SKM-1 treated with dmso at 0.1 percent for 144 hours (cell line): Measurements from ENCODE around the gene PEX14.

ENCODE experiments used
- DNase-seq: peaks from one replicate; lab custom pipeline; 2025; ENCODE audit not compliant: unreplicated experiment; lab: John Stamatoyannopoulos, UW

The PEX14 gene

GRCh38 chr1:10629816-10630571, 155.2 kb downstream of the PEX14 start:
- no peak for DNase-seq

GRCh38 chr1:10630661-10631120, 155.9 kb downstream of the PEX14 start:
- DNase-seq = no peak

DNA sequence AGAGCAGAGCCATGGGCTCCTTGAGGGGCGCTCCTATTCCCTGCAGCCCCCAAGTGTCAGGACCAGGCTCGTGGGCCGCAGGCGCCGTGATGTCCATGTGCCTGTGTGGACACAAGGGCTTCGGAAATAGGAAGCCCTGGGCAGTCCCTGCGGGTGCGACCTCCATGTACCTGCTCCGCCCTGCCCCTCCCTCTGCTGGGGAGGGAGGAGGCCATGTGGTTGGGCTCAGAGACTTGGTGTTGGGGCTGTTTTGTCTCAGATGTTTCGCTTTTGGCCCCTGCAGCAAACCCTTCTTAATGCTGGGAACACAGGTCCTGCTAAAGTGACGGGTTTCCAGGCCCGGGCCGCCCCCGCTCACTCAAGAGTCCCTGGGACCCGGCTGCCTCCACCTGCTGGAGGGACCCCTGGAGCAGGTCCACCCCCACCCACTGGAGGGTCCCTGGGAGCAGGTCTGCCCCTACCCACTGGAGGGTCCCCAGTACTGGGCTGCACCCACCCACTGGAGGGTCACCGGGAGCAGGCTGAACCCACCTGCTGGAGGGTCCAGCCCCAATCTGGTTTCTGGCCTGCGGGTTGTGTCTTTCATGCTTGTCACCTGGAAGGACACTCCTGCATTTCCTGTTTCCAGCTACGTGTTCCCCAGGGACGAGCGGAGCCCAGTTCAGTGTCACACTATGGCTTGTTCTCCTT, 156.5 kb downstream of the PEX14 start:
- DNase-seq = no peak

DNA sequence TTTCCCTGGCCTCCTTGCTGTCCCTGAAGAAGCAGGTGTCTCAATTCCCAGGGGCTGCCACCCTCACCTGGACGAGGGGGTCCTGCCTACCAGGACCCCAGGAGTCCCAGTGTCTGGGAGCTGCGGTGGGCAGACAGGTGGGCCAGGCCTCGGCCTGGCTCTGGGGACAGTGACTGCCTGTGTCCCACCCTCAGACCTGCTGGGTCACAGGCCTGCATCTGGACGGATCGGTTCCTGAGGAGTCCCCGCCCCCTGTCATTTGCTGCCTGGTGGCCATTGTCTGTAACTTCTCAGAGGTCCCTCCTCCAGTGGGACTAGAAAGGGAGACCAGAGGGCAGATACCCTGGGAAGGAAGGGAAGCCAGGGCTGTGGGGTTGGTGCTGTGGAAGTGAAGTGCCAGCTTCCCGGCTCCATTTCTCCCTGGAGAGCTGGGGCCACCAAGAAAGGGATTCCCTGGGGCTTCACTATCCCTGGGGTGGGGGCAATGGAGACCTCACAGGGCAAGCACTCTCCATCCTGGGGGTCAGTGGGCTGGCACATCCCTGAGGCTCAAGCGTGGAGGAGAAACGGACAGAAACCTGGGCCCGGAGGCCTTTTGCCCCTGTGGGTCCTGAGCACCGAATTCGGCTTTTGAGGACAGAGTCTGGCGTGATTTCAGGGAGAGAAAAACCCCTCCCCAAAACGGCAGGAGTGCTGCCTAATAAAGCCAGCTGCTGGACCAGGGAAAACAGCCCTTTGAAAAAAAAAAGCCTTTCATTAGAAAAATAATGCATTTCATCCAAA, 157.3 kb downstream of the PEX14 start:
- no peak for DNase-seq

- DNase-seq = no peak
These were observed 157.9 kb downstream of the PEX14 start for GRCh38 chr1:10632691-10633090.

DNA sequence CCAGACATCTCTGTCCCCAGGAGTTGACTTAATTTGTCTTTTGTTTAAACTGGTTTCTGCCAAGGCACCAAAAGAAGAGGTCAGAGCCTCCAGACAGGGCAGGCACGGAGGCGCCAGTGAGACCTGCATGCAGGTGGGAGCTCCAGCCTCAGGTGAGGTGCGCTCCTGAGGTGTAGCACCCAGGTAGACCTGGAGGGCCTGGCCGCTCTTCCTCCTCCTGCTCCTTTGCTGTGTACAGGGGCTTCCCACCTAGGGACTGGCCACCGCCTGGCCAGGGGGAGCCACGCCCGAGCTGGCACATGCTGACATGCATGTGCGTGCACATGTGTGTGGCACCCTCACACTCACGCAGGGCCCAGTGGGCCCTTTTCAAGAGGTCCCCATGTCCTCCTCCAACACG, 158.7 kb downstream of the PEX14 start:
- DNase-seq = no peak

- DNase-seq = no peak
These were observed 159.3 kb downstream of the PEX14 start for GRCh38 chr1:10634075-10634427.

GRCh38 chr1:10634428-10635084, 159.8 kb downstream of the PEX14 start:
- no peak for DNase-seq

DNA sequence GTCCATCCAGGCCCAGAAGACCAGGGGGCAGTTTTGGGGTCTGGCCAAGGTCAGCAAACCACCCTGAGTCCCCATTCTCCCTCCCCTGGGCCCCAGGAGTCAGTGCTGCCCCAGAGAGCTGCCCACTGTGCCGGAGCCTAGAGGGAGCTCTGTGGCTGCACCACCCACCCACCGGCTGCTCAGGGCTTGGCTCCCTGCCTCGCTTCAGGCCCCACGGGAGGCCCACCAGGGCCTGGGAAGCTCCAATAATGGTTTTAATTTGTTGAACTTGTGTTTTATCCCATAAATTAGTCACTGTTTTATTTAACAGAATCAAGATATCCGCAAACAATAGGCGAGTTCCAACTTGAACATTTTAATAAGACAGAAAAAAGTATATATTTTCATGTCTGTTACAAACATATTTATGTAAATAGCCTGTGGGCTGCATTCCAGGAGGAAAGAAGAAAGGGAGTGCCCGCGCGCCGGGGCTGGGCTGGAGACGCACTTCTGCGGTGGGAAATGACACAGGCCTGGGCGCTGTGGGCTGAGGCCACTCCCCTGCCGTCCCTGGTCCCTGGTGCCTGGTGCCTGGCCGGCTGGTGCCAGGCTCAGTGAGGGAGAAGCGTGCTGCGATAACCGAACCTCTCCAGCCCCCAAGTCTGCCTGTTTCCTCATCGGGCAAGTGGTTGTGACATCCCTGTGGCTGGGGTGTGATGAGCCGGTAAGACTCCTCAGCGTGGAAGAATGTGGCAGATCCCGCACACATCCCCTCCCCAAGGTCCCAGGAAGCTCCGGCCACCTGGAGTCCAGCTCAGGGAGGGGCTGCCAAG, 160.5 kb downstream of the PEX14 start:
- DNase-seq = peak; percentile 36

- no peak for DNase-seq
These were observed 161.2 kb downstream of the PEX14 start for GRCh38 chr1:10635992-10636391.

DNA sequence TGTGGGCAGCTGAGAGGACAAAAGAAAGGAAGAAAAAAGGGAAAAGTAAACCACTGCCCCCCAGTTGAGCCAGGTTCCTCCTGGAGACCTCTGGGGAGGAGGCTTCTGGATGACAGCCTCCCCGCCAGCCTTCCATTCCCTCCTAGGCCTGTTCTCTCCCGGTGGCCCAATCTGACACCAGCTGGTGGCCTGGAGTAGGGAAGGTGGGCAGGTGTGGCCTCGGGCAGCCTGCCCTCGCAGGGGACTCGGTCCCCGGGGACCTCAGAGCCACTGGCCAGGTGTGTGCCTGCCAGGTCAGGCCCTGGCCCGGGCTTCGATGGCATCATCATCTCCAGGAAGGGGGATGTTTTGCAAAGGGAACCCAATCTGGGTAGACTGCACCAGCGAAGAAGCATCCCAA, 162.7 kb downstream of the PEX14 start:
- DNase-seq = no peak

- no peak for DNase-seq
These were observed 163.2 kb downstream of the PEX14 start for GRCh38 chr1:10637834-10638558.

DNA sequence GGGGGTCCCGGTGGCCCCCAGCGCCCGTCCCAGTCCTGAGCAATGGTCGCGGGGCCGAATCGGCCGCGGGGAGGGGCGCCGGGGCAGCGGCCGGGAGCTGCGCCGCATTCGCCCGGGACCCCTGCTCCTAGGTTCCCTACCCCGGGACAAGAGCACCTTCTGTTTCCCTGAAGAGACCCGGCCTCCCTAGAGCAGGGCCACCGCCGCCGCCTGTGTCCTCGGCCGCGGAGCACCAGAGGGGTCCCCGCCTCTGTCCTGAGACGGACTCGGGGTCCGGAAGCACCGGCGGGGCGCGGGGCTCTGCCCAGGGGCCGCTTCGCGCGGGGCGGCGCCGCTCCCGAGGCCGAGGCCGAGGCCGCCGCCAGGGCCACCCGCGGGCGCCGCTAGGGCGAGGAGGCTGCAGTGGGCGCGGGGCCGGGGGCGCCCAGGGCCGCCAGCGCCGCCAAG, 163.8 kb downstream of the PEX14 start:
- DNase-seq = no peak

DNA sequence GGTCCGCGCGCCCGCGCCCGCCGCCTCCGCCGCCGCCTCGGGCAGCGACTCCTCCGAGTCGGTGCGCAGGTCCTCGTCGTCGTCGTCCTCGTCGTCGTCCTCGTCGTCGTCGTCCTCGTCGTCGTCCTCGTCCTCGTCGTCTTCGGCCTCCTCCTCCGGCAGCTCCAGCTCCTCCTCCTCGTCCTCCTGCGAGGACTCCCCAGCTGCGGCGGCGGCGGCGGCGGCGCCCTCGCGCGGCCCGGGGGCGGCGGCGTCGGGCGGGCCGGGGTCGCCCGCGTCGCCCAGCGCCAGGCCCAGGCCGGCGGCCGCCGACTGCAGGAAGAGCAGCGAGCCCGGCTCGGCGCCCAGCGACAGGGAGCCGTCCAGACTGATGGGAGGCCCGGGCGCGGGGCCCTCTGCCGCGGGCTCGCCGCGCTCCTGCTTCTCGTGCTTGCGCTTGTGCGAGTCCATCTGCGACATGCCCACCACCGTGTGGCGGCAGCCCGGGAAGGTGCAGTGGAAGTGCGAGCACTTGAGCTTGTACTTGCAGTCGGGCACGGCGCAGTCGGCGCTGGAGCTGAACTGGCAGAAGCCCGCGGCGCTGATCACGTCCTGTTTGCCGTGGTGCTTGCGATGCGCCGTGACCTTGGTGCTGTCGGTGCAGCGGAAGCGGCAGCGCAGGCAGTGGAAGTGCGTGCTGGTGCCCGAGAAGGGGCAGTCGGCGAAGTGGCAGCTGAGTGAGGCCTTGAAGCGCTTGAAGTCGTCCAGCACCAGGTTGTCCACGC, 164.4 kb downstream of the PEX14 start:
- no peak for DNase-seq

GRCh38 chr1:10639775-10640578, 165.2 kb downstream of the PEX14 start:
- no peak for DNase-seq

DNA sequence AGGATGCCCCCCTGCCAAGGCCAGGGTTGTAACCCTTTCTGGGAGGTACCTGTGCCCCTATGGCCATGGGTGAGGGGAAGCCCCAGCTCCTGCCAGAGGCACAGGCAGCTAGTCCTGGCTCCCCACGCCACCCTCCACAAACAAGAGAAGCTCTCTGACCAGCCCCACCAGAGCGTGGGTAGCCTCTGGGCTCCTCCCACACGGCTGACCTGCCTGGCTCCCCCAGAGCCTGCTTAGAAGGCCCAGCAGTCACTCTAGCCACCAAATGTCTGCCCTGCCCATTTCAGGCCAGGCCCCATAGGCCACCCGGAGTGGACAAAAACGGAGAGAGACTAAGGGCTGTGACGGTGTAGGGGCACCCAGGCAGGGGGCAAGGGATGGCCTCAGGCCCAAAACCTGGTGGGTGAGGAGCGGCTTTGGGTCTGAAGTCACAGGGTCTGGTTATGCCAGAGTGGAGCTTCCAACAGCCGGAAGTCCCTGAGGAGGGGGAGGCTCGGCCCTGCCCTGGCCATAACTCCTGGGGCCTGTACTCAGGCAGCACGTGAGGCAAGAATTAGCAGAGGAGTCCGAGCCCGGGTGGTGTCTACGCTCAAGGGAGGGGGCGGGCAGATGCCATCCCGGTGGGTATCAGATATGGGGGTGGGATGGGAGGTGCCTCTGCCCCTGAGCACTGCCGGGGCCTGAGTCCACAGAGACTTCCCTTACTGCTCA, 166.2 kb downstream of the PEX14 start:
- DNase-seq = no peak

GRCh38 chr1:10641976-10642375, 167.2 kb downstream of the PEX14 start:
- DNase-seq = no peak
